HG02588 (cell line): ENCODE data around the gene PRL.
A peak's percentile ranks its signal among the peaks of the same experiment; 100 is the strongest.

Source experiments
- ATAC-seq: cut with Tn5 transposase; IDR thresholded peaks from one replicate; pipeline ENCODE4 v1.9.1; 2021; ENCODE audit warnings: mild to moderate bottlenecking, moderate library complexity; ENCODE audit not compliant: unreplicated experiment

PRL gene

DNA sequence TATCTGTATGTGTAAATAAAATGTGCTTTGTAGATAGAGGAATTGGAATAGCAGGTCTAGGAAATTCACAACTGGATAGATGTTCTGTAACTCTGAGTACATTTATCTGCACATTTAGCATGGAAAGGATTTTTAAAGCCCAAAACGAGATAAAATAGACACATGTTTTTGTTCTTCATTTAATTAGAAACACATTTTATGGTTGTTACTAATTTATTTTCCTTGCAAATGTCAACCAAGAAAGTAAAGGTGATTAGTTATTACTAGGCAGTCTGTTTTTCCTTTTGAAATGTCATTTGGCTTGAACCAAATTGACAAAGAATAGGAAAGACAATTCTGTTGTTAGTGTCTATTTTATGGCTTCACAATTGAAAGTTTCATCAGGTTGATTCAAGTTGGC is 769 bp downstream of the PRL start:
- no peak for ATAC-seq

- no peak for ATAC-seq
Observed at GRCh38 chr6:22295145-22295544, 1.7 kb downstream of the PRL start.

GRCh38 chr6:22294301-22294700 is 2.5 kb downstream of the PRL start:
- ATAC-seq: no peak

DNA sequence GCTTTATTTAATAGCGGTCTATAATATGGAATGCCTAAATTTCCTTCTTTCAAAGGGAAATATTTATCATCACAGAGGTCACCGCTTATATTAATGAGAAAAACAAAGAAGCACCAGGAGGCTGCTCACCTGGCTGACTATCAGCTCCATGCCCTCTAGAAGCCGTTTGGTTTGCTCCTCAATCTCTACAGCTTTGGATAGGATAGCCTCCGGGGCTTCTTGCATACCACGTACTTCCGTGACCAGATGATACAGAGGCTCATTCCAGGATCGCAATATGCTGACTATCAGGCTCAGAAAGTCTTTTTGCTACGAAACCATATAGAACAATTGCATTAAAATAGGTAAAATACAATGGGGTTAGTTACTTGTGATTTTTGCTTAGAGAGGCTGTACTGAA is 6.8 kb downstream of the PRL start:
- no peak for ATAC-seq

DNA sequence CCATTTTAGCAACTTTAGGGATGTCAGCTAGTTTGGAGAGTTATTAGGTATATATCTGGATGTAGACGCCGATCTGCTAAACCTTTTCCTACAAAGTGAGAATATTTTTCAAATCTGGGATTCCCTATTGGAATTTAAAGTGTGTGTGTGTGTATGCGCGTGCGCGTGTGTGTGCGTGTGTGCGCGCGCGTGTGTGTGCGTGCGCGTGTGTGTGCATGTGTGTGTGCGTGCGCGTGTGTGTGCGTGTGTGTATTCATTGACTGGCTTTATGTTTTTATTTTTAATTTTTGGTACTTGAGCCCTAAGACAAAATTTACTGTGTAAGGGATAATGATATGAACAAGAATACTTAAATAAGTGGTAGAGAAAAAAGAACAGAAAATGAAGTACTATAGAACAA is 8.1 kb downstream of the PRL start:
- no peak for ATAC-seq

GRCh38 chr6:22284666-22285065 is 12.2 kb downstream of the PRL start:
- ATAC-seq: no peak

DNA sequence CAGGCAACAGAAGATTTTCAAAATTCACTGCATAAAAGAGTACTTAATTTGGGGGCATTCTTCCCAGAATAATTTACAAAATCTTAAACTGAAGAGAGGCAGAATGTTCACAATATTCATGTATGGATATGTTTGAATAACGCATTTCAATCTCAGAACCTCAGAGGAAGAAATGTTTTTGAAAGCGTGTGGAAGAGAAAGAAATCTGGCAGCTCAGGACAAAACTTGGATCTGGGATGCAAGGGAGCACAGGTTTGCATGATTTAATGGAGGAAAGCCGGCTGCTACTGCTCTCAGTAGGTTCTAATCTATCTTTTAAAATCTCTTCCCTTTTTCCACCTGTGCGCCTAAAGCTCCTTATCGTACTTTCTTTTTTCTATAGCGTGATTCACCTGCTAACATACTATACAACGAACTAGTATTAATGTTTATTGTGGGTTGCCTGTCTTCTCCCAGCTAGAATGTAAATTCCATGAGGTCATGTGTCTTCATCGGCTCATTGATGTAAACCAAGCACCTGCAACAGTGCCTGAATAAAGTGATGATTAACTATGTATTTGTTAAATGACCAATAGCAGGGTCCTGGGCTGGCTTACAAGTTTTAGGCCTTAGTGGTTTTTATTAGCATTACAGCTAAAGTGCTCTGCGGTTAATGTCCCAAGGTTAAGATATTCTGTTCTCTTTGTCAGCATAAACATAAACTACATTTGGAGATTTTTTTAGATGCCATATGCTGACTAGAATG is 15.3 kb downstream of the PRL start:
- no peak for ATAC-seq

DNA sequence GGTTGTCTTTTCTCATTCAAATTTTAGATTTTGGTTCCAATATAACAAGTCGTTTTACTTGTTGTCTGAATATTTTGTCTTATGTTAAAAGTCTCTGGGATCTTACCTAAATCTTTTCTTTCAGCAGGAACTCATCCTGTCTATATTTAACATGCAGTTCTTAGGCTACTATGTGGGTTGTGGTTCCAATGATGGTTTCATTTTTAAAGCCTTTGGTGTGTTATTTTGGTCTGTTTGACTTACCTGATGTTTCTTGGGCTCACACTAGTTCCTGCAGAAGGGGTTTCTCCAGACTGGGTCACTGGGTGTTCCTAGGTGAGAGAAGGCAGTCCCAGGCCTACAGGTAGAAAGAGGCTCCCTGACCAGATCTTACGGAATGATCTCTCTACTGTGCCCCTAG is 17.4 kb downstream of the PRL start:
- no peak for ATAC-seq

GRCh38 chr6:22271081-22271480 is 25.8 kb downstream of the PRL start:
- ATAC-seq: peak; percentile 67

- ATAC-seq: no peak
Observed at GRCh38 chr6:22263748-22264147, 33.1 kb downstream of the PRL start.

- no peak for ATAC-seq
Observed at GRCh38 chr6:22254886-22255285, 42.0 kb downstream of the PRL start.

GRCh38 chr6:22253955-22254655 is 42.7 kb downstream of the PRL start:
- ATAC-seq: no peak

- no peak for ATAC-seq
Observed at GRCh38 chr6:22251348-22251747, 45.5 kb downstream of the PRL start.

GRCh38 chr6:22250486-22250885 is 46.4 kb downstream of the PRL start:
- no peak for ATAC-seq

GRCh38 chr6:22249711-22250350 is 47.0 kb downstream of the PRL start:
- ATAC-seq: no peak

GRCh38 chr6:22248513-22249308 is 48.1 kb downstream of the PRL start:
- ATAC-seq: no peak

GRCh38 chr6:22247916-22248482 is 48.8 kb downstream of the PRL start:
- ATAC-seq: no peak

DNA sequence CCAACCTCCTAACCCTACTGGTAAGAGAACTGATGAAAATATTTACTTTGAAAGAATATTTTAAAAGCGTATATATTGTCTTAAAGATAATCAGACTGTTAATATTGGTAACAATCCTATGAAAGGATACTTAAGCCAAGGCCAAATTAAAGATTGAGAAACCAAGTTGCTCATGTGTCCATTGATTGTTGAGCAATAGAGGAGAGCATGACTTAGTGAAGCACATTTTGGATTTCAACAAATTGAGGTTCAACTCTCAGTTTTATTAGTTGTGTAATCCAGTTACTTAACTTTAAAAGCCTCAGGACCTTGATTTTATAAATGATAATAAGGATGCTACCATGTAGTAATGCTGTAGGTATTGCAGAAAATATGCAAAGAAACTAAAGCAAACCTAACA is 56.8 kb downstream of the PRL start:
- no peak for ATAC-seq

- ATAC-seq: no peak
Observed at GRCh38 chr6:22239261-22239921, 57.4 kb downstream of the PRL start.

DNA sequence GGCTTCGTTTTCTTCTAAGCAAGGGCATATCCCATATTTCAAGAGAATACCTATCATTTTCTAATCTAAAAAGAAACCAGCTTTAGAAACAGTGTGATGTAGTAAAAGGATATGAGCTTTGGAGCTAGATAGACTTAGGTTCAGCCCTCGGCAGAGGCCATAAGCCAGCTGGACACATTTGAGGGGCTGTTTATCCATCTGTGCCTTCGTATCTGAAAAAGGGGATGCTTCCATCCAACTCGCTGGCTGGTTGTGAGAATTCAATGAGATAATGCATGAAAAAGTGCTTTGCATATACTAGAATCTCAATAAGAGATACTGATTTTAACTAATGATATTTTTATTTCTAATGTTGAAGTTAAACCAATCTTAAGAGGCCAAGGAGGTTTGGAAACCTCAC is 58.0 kb downstream of the PRL start:
- ATAC-seq: no peak
